Activated CD8-positive, alpha-beta memory T cell treated with anti-CD3 and anti-CD28 coated beads, Interleukin-2, amount 10 ng/mL, durations not matched to agents 7 days and 5 days (primary cell): ENCODE data around the gene TYMS. TPM values are rescaled to one million over a fixed set of nuclear protein-coding genes. Genes with fewer than 3 reads are reported as not detected.

Source experiments
- ATAC-seq: fragments of 150-1000 bp; cut with Tn5 transposase; one replicate; pipeline ENCODE4 v1.10.0; 2021; ENCODE audit warnings: moderate library complexity
- CTCF ChIA-PET: fragments of 350-600 bp; sonication (Branson Sonifier 250); formaldehyde crosslinking; loops from one replicate; lab custom pipeline; 2021; ENCODE audit warnings: antibody characterized with exemption; lab: Charles Lee
- DNase-seq: peaks from one replicate; pipeline ENCODE4 v3.0.0-alpha.2; 2020
- H3K27ac Mint-ChIP-seq: one replicate; pipeline ENCODE4 v1.8.0; 2021; ENCODE audit warnings: mild to moderate bottlenecking, mixed read lengths
- H3K27me3 Mint-ChIP-seq: one replicate; pipeline ENCODE4 v1.8.0; 2021; ENCODE audit warnings: mixed read lengths
- H3K36me3 Mint-ChIP-seq: one replicate; pipeline ENCODE4 v1.8.0; 2021; ENCODE audit warnings: mild to moderate bottlenecking, mixed read lengths
- H3K4me1 Mint-ChIP-seq: one replicate; pipeline ENCODE4 v1.8.0; 2021; ENCODE audit warnings: mixed read lengths
- H3K4me3 Mint-ChIP-seq: one replicate; pipeline ENCODE4 v1.8.0; 2021; ENCODE audit warnings: mild to moderate bottlenecking, moderate library complexity, mixed read lengths
- H3K9me3 Mint-ChIP-seq: one replicate; pipeline ENCODE4 v1.8.0; 2022; ENCODE audit warnings: low read depth, mixed read lengths
- total RNA-seq, 2 experiments: library from RNA; stranded (reverse); gene quantifications; one replicate each; pipeline ENCODE4 v1.2.3, GENCODE V29; 2021

TYMS gene
- total RNA-seq, 2 experiments from 2014 or later = 369 TPM

- no peak overlapping the region for H3K27ac Mint-ChIP-seq
- H3K27me3 Mint-ChIP-seq = peaks cover 3% of the 10 kb centered on the region
- no peaks in the 10 kb centered on the region for H3K9me3 Mint-ChIP-seq
- peaks cover 21% of the 10 kb centered on the region for H3K4me1 Mint-ChIP-seq
- ATAC-seq = no peak
- DNase-seq = no peak
- H3K4me3 Mint-ChIP-seq = no peak overlapping the region
- CTCF ChIA-PET = interaction anchor here (1.3 to 1.5 kb wide), 2 partner anchors 29 to 177 kb away, joined by 3 to 6 read pairs; no protein-coding TSS in a partner anchor
- peaks cover 12% of the 10 kb centered on the region for H3K36me3 Mint-ChIP-seq
Measured at GRCh38 chr18:653512-653911, 3.9 kb upstream of the TYMS start.

GRCh38 chr18:654601-655000 is 2.9 kb upstream of the TYMS start:
- Mint-ChIP-seq H3K4me1 (peaks cover 29% of the 10 kb centered on the region), H3K27me3 (no peaks in the 10 kb centered on the region), H3K9me3 (no peaks in the 10 kb centered on the region), H3K4me3 (no peak overlapping the region), H3K27ac (no peak overlapping the region), H3K36me3 (peaks cover 20% of the 10 kb centered on the region)
- ATAC-seq (no peak), DNase-seq (no peak)
- CTCF ChIA-PET = interaction anchor here (0.9 to 1.5 kb wide), 6 partner anchors 27 to 1888 kb away, joined by 3 to 6 read pairs (median 4); partner anchors contain the start of gene ENOSF1

DNA sequence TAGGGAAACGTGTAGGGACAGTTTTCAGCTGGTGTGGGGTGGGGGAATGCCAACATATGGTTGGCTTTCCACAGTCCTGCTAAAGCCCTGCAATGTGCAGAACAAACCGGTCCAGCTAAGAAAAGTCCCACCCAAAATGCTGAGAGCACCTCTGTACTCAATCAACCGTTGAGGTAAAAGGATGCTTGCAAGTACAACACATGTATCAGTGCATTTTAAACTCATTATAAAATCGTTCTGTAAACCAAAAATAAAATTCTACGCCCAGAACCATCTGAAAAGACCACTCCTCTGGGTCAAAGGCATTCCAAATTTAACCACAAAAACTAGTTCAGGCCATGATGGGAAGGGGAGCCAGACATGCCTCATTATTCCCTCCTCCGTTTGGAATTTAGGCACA is 2.0 kb upstream of the TYMS start:
- peaks cover 35% of the 10 kb centered on the region for H3K4me1 Mint-ChIP-seq

GRCh38 chr18:658001-658946 is 821 bp downstream of the TYMS start:
- H3K27me3 Mint-ChIP-seq = no peaks in the 10 kb centered on the region
- H3K27ac Mint-ChIP-seq = peak overlapping the region; percentile 89
- peak overlapping the region; percentile 96 for H3K4me3 Mint-ChIP-seq
- ATAC-seq (peak; percentile 80), DNase-seq (peak; percentile 90)
- peaks cover 46% of the 10 kb centered on the region for H3K4me1 Mint-ChIP-seq
- H3K36me3 Mint-ChIP-seq = peaks cover 48% of the 10 kb centered on the region
- CTCF ChIA-PET = interaction anchor here (0.5 to 3.3 kb wide), 13 partner anchors 9 to 181 kb away, joined by 3 to 13 read pairs (median 6); partner anchors contain the start of gene ENOSF1
- H3K9me3 Mint-ChIP-seq = peaks cover 4% of the 10 kb centered on the region

More for the DNA sequence above, 2.0 kb upstream of the TYMS start:
- H3K27ac Mint-ChIP-seq = no peak overlapping the region
- no peaks in the 10 kb centered on the region for H3K9me3 Mint-ChIP-seq
- ATAC-seq = no peak
- H3K36me3 Mint-ChIP-seq = peaks cover 26% of the 10 kb centered on the region
- no peak for DNase-seq
- peak overlapping the region; percentile 96 for H3K4me3 Mint-ChIP-seq
- no peaks in the 10 kb centered on the region for H3K27me3 Mint-ChIP-seq
- CTCF ChIA-PET = interaction anchor here (0.7 to 1.5 kb wide), 4 partner anchors 31 to 126 kb away, joined by 3 to 6 read pairs (median 4); partner anchors contain the start of gene ENOSF1

- CTCF ChIA-PET = interaction anchor here (0.8 to 3.3 kb wide), 11 partner anchors 9 to 180 kb away, joined by 3 to 13 read pairs (median 7); partner anchors contain the start of gene ENOSF1
- Mint-ChIP-seq H3K4me3 (peak overlapping the region; percentile 96), H3K4me1 (peaks cover 48% of the 10 kb centered on the region), H3K27me3 (no peaks in the 10 kb centered on the region), H3K36me3 (peaks cover 51% of the 10 kb centered on the region), H3K9me3 (peaks cover 4% of the 10 kb centered on the region), H3K27ac (peak overlapping the region; percentile 89)
- DNase-seq (no peak), ATAC-seq (no peak)
Measured at GRCh38 chr18:658947-659533, 1.6 kb downstream of the TYMS start.

GRCh38 chr18:659597-659996 is 2.1 kb downstream of the TYMS start:
- H3K27ac Mint-ChIP-seq = peak overlapping the region; percentile 89
- DNase-seq = no peak
- H3K36me3 Mint-ChIP-seq = peaks cover 52% of the 10 kb centered on the region
- H3K27me3 Mint-ChIP-seq = no peaks in the 10 kb centered on the region
- H3K4me3 Mint-ChIP-seq = peak overlapping the region; percentile 96
- peaks cover 4% of the 10 kb centered on the region for H3K9me3 Mint-ChIP-seq
- H3K4me1 Mint-ChIP-seq = peaks cover 50% of the 10 kb centered on the region
- CTCF ChIA-PET = interaction anchor here (2.2 to 3.3 kb wide), 4 partner anchors 9 to 171 kb away, joined by 9 to 12 read pairs (median 10); no protein-coding TSS in a partner anchor
- no peak for ATAC-seq

- Mint-ChIP-seq H3K9me3 (peaks cover 4% of the 10 kb centered on the region), H3K4me1 (peaks cover 47% of the 10 kb centered on the region), H3K36me3 (peaks cover 61% of the 10 kb centered on the region), H3K27me3 (no peaks in the 10 kb centered on the region), H3K4me3 (no peak overlapping the region), H3K27ac (no peak overlapping the region)
- CTCF ChIA-PET = no interaction called here
- DNase-seq = no peak
- no peak for ATAC-seq
Measured at GRCh38 chr18:662197-662596, 4.7 kb downstream of the TYMS start.

DNA sequence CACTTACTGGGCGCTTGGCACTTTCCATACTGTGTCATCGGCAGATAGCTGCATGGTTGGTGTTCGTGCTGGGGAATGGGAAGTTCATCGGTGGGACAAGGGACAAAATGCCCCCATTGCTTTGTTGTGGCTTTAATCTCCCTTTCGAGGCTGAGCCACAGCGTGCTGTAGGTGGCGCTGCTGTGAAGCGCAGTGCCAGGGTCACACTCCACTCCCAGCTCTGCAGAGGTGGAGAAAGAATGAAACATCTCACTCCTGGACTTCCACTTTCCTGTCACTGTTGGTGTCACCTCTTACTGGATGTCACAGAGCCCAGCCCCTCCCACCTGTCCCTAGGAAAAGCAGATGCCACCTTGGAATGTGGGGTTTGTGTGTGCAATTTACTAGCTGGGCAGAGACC is 8.7 kb downstream of the TYMS start:
- no peak for ATAC-seq
- peaks cover 33% of the 10 kb centered on the region for H3K4me1 Mint-ChIP-seq
- peaks cover 66% of the 10 kb centered on the region for H3K36me3 Mint-ChIP-seq
- no peak overlapping the region for H3K27ac Mint-ChIP-seq
- DNase-seq = peak; percentile 38
- CTCF ChIA-PET = no interaction called here
- H3K27me3 Mint-ChIP-seq = no peaks in the 10 kb centered on the region
- no peak overlapping the region for H3K4me3 Mint-ChIP-seq
- peaks cover 2% of the 10 kb centered on the region for H3K9me3 Mint-ChIP-seq

DNA sequence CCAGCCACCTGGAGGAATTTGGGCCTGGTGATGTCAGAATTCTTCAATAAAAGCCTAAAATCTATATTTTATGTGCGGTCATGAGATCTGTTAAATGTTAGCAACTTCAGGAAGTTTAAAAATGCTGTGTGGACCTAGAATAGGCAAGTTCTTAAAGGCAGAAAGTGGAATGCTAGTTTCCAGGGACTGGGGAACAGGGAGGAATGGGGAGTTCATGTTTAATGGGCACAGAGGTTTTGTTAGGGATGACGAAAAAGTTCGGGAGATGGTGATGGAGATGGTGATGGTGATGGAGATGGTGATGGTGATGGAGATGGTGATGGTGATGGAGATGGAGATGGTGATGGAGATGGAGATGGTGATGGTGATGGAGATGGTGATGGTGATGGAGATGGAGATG is 9.2 kb downstream of the TYMS start:
- CTCF ChIA-PET = no interaction called here
- no peak for ATAC-seq
- Mint-ChIP-seq H3K4me3 (no peak overlapping the region), H3K36me3 (peaks cover 65% of the 10 kb centered on the region), H3K9me3 (no peaks in the 10 kb centered on the region), H3K27me3 (no peaks in the 10 kb centered on the region), H3K4me1 (peaks cover 33% of the 10 kb centered on the region), H3K27ac (no peak overlapping the region)
- no peak for DNase-seq

- Mint-ChIP-seq H3K27ac (peak overlapping the region; percentile 6), H3K4me3 (no peak overlapping the region), H3K4me1 (peaks cover 26% of the 10 kb centered on the region), H3K36me3 (peaks cover 66% of the 10 kb centered on the region), H3K9me3 (no peaks in the 10 kb centered on the region), H3K27me3 (no peaks in the 10 kb centered on the region)
- no peak for DNase-seq
- CTCF ChIA-PET = interaction anchor here (1.0 to 2.6 kb wide), 3 partner anchors 9 to 45 kb away, joined by 3 to 9 read pairs (median 3); partner anchors contain the start of gene ENOSF1
- ATAC-seq = no peak
Measured at GRCh38 chr18:668260-668659, 10.8 kb downstream of the TYMS start.

DNA sequence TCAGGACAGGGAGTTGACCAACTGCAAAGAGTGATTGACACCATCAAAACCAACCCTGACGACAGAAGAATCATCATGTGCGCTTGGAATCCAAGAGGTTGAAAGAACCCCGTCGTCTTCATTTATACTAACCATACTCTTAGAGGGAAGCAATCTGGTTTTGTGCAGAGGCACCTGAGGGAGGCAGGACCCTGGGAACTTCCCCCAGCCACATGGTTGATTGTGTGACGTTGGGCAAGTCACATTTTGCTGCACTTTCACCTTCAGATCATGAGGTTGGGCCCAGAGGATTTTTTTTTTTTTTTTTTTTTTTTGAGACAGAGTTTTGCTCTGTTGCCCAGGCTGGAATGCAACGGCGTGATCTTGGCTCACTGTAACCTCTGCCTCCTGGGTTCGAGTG is 11.6 kb downstream of the TYMS start:
- Mint-ChIP-seq H3K4me3 (no peak overlapping the region), H3K36me3 (peaks cover 64% of the 10 kb centered on the region), H3K4me1 (peaks cover 23% of the 10 kb centered on the region), H3K27ac (no peak overlapping the region), H3K27me3 (no peaks in the 10 kb centered on the region), H3K9me3 (no peaks in the 10 kb centered on the region)
- ATAC-seq (no peak), DNase-seq (peak; percentile 11)
- CTCF ChIA-PET = interaction anchor here (2.6 kb wide), 1 partner anchor 10 kb away, joined by 9 read pairs; no protein-coding TSS in a partner anchor

DNA sequence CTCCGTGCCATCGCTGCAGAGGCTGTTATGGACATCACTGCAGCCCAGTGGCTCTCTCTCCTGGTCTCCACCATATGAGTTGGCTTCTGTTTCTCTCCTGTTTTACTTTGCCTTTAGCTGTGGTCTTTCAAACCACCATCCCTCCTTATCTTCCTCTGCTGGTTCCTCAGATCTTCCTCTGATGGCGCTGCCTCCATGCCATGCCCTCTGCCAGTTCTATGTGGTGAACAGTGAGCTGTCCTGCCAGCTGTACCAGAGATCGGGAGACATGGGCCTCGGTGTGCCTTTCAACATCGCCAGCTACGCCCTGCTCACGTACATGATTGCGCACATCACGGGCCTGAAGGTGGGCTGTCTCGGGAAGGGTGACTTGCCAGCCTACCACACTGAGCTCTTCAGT is 13.1 kb downstream of the TYMS start:
- Mint-ChIP-seq H3K27me3 (no peaks in the 10 kb centered on the region), H3K9me3 (no peaks in the 10 kb centered on the region), H3K27ac (no peak overlapping the region), H3K4me3 (no peak overlapping the region), H3K36me3 (peaks cover 71% of the 10 kb centered on the region), H3K4me1 (peaks cover 22% of the 10 kb centered on the region)
- CTCF ChIA-PET = no interaction called here
- DNase-seq (peak; percentile 8), ATAC-seq (no peak)

GRCh38 chr18:671405-671804 is 14.0 kb downstream of the TYMS start:
- CTCF ChIA-PET = no interaction called here
- Mint-ChIP-seq H3K27ac (peak overlapping the region; percentile 58), H3K4me3 (no peak overlapping the region), H3K4me1 (peaks cover 16% of the 10 kb centered on the region), H3K27me3 (no peaks in the 10 kb centered on the region), H3K9me3 (no peaks in the 10 kb centered on the region), H3K36me3 (peaks cover 72% of the 10 kb centered on the region)
- DNase-seq (peak; percentile 14), ATAC-seq (no peak)
